NT2/D1 (cell line): ENCODE data around the gene CARMIL1.

Experiments used
- SUZ12 ChIP-seq: IDR thresholded peaks from 2 replicates; pipeline ENCODE4 v1.6.1; 2011; ENCODE audit not compliant: insufficient read length, insufficient read depth; ENCODE audit errors: extremely low read depth
- YY1 ChIP-seq: IDR thresholded peaks from 2 replicates; pipeline ENCODE4 v1.6.1; 2011; ENCODE audit not compliant: insufficient read length, insufficient read depth
- ZNF274 ChIP-seq: IDR thresholded peaks from 2 replicates; pipeline ENCODE4 v1.6.1; 2011; ENCODE audit warnings: mild to moderate bottlenecking, low read depth, low read length

DNA sequence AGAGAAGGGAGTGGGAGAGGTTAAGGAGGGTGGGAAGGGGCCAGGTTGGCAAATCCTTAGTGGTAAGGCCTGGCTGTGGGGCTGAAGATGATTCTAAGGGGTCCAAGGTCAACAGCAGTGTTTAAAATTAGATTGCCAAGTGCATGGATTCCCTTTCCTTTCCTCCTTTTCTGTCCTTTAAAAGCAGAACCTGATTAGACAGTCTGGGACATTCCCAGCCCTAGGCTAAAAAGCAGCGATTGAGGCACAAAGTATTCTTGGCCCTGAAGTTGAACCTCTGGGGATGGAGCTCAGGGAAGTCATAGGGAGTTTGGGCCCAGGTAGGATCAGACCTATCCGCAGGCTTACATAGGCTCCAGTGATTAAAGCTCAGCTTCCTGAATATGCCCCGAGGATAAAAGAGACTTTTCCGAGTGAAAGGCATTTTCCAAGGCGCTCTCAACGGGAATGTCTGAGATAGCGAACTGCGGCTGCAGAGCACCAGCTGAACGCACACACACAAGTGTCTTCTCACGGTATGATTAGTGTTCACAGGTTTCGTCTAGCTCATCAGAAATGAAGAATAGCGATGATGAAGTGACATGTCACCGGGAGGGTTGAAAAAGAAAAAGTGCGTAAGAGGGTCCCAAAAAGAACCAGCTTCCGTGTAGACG lies 787 bp upstream of the CARMIL1 start:
- TF ChIP-seq YY1 (no peak), ZNF274 (no peak), SUZ12 (no peak)
